Activated naive CD8-positive, alpha-beta T cell treated with anti-CD3 and anti-CD28 coated beads, Interleukin-2, amount 50 U/mL, for 16 hours (primary cell): ENCODE measurements around the gene NECTIN1.

Experiments used
- DNase-seq: peaks from one replicate; pipeline ENCODE4 v3.0.0-alpha.2; 2020; ENCODE audit warnings: low read depth, low spot score

NECTIN1 gene

GRCh38 chr11:119712459-119713358, 16.3 kb downstream of the NECTIN1 start:
- DNase-seq, result no peak

- no peak for DNase-seq
Observed at GRCh38 chr11:119712006-119712405, 17.0 kb downstream of the NECTIN1 start.

- no peak for DNase-seq
Observed at GRCh38 chr11:119711476-119711875, 17.5 kb downstream of the NECTIN1 start.

- no peak for DNase-seq
Observed at GRCh38 chr11:119710417-119710816, 18.6 kb downstream of the NECTIN1 start.

- DNase-seq, result no peak
Observed at GRCh38 chr11:119709638-119710346, 19.2 kb downstream of the NECTIN1 start.

- DNase-seq, result no peak
Observed at GRCh38 chr11:119709171-119709570, 19.8 kb downstream of the NECTIN1 start.

GRCh38 chr11:119708384-119708783, 20.6 kb downstream of the NECTIN1 start:
- DNase-seq, result no peak

GRCh38 chr11:119706887-119707286, 22.1 kb downstream of the NECTIN1 start:
- no peak for DNase-seq

- no peak for DNase-seq
Observed at GRCh38 chr11:119706029-119706428, 23.0 kb downstream of the NECTIN1 start.

GRCh38 chr11:119705362-119705761, 23.6 kb downstream of the NECTIN1 start:
- no peak for DNase-seq

- no peak for DNase-seq
Observed at GRCh38 chr11:119704849-119705248, 24.2 kb downstream of the NECTIN1 start.

GRCh38 chr11:119701591-119702549, 27.1 kb downstream of the NECTIN1 start:
- no peak for DNase-seq

GRCh38 chr11:119700536-119701346, 28.3 kb downstream of the NECTIN1 start:
- DNase-seq, result no peak

GRCh38 chr11:119700030-119700429, 29.0 kb downstream of the NECTIN1 start:
- no peak for DNase-seq

GRCh38 chr11:119699227-119699626, 29.8 kb downstream of the NECTIN1 start:
- DNase-seq, result no peak

GRCh38 chr11:119697882-119698281, 31.1 kb downstream of the NECTIN1 start:
- DNase-seq, result no peak

GRCh38 chr11:119697445-119697844, 31.6 kb downstream of the NECTIN1 start:
- DNase-seq, result no peak

- DNase-seq, result no peak
Observed at GRCh38 chr11:119696378-119697222, 32.4 kb downstream of the NECTIN1 start.

GRCh38 chr11:119694334-119694733, 34.7 kb downstream of the NECTIN1 start:
- DNase-seq, result no peak

- DNase-seq, result no peak
Observed at GRCh38 chr11:119693253-119693815, 35.7 kb downstream of the NECTIN1 start.
